ENCODE measurements around the gene INAFM1. TPM values are rescaled to one million over a fixed set of nuclear protein-coding genes. Genes with fewer than 3 reads are reported as not detected.

Gene INAFM1
- total and polyA plus RNA-seq, 9 of the 15 experiments (the other 6 are each of a cell fraction or from before 2014, with no cell fraction given): 0.71 to 30.9 (median 3.1) TPM

- TF ChIP-seq ID3 (CRISPR knock-in tag; IDR thresholded peaks at IDR 0.05) (no peak), ID3 (tag; IDR thresholded peaks at IDR 0.05) (peak; percentile 16; the same call in 1 of the 2 replicates), ZNF224 (CRISPR knock-in tag; IDR thresholded peaks at IDR 0.05) (0 out of 2 replicates have a peak, but pooled peaks have one; percentile 33), ZBTB8A (IDR thresholded peaks at IDR 0.05; ENCODE audit: partially characterized antibody) (no peak), CEBPG (CRISPR knock-in tag; IDR thresholded peaks at IDR 0.05) (peak; percentile 99), CEBPG (tag; conservative IDR thresholded peaks at IDR 0.05 in 1 of 2, IDR thresholded peaks at IDR 0.05 in 1 of 2) (peak; percentile 92 to 99), MCM7 (IDR thresholded peaks at IDR 0.05) (peak; percentile 36 to 41; a peak in 3 of 4 replicates), SP1 (CRISPR knock-in tag; IDR thresholded peaks at IDR 0.05) (peak; percentile 88), ESRRA (IDR thresholded peaks at IDR 0.05; ENCODE audit: borderline replicate concordance, low read depth) (peak; percentile 85; the same call in 1 of the 2 replicates), TSC22D4 (tag; IDR thresholded peaks at IDR 0.05) (no peak), RBM34 (IDR thresholded peaks at IDR 0.05; ENCODE audit: borderline replicate concordance, insufficient read depth, low read length) (no peak), NR2C1 (IDR thresholded peaks at IDR 0.05) (no peak), NR2C1 (tag; IDR thresholded peaks at IDR 0.05) (0 out of 2 replicates have a peak, but pooled peaks have one; percentile 9), GABPB1 (CRISPR knock-in tag; IDR thresholded peaks at IDR 0.05) (peak; percentile 94), ELF1 (tag; IDR thresholded peaks at IDR 0.05) (peak; percentile 85), MAFK (IDR thresholded peaks at IDR 0.05; ENCODE audit: low read length) (no peak), THRB (CRISPR knock-in tag; conservative IDR thresholded peaks at IDR 0.05) (peak; percentile 98), ERF (CRISPR knock-in tag; IDR thresholded peaks at IDR 0.05) (no peak), PHB (CRISPR knock-in tag; IDR thresholded peaks at IDR 0.05) (no peak)
- TF ChIP-seq, protein P1, sequence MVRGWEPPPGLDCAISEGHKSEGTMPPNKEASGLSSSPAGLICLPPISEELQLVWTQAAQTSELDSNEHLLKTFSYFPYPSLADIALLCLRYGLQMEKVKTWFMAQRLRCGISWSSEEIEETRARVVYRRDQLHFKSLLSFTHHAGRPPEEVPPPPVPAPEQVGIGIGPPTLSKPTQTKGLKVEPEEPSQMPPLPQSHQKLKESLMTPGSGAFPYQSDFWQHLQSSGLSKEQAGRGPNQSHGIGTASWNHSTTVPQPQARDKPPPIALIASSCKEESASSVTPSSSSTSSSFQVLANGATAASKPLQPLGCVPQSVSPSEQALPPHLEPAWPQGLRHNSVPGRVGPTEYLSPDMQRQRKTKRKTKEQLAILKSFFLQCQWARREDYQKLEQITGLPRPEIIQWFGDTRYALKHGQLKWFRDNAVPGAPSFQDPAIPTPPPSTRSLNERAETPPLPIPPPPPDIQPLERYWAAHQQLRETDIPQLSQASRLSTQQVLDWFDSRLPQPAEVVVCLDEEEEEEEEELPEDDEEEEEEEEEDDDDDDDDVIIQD (CRISPR knock-in tag; IDR thresholded peaks at IDR 0.05): no peak
- TF ChIP-seq, protein P2, sequence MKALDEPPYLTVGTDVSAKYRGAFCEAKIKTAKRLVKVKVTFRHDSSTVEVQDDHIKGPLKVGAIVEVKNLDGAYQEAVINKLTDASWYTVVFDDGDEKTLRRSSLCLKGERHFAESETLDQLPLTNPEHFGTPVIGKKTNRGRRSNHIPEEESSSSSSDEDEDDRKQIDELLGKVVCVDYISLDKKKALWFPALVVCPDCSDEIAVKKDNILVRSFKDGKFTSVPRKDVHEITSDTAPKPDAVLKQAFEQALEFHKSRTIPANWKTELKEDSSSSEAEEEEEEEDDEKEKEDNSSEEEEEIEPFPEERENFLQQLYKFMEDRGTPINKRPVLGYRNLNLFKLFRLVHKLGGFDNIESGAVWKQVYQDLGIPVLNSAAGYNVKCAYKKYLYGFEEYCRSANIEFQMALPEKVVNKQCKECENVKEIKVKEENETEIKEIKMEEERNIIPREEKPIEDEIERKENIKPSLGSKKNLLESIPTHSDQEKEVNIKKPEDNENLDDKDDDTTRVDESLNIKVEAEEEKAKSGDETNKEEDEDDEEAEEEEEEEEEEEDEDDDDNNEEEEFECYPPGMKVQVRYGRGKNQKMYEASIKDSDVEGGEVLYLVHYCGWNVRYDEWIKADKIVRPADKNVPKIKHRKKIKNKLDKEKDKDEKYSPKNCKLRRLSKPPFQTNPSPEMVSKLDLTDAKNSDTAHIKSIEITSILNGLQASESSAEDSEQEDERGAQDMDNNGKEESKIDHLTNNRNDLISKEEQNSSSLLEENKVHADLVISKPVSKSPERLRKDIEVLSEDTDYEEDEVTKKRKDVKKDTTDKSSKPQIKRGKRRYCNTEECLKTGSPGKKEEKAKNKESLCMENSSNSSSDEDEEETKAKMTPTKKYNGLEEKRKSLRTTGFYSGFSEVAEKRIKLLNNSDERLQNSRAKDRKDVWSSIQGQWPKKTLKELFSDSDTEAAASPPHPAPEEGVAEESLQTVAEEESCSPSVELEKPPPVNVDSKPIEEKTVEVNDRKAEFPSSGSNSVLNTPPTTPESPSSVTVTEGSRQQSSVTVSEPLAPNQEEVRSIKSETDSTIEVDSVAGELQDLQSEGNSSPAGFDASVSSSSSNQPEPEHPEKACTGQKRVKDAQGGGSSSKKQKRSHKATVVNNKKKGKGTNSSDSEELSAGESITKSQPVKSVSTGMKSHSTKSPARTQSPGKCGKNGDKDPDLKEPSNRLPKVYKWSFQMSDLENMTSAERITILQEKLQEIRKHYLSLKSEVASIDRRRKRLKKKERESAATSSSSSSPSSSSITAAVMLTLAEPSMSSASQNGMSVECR (CRISPR knock-in tag; IDR thresholded peaks at IDR 0.05): no peak; the same call in 1 of the 2 replicates
Measured at GRCh38 chr19:47243776-47244547, 30.7 kb upstream of the INAFM1 start (continued).

All from K562 (cell line).